TTC549 (cell line): ENCODE measurements around the gene TBCE.

Source experiments
- FAIRE-seq: peaks from 2 replicates; lab custom pipeline; 2012; peaks lifted over from hg19 to GRCh38; lab: Jason Lieb, UNC

Gene TBCE

GRCh38 chr1:235411489-235412486 lies 44.6 kb downstream of the TBCE start:
- FAIRE-seq: no peak

- FAIRE-seq: peak; percentile 96
Measured at GRCh38 chr1:235415008-235415904, 48.0 kb downstream of the TBCE start.

GRCh38 chr1:235416662-235417049 lies 49.4 kb downstream of the TBCE start:
- no peak for FAIRE-seq

- peak; percentile 97 for FAIRE-seq
Measured at GRCh38 chr1:235417086-235417697, 50.0 kb downstream of the TBCE start.

GRCh38 chr1:235421751-235422150 lies 54.5 kb downstream of the TBCE start:
- FAIRE-seq: no peak

GRCh38 chr1:235423214-235423652 lies 56.0 kb downstream of the TBCE start:
- no peak for FAIRE-seq

- no peak for FAIRE-seq
Measured at GRCh38 chr1:235424092-235424491, 56.9 kb downstream of the TBCE start.

- FAIRE-seq: no peak
Measured at GRCh38 chr1:235425357-235425756, 58.1 kb downstream of the TBCE start.

GRCh38 chr1:235426143-235426542 lies 58.9 kb downstream of the TBCE start:
- no peak for FAIRE-seq

GRCh38 chr1:235426680-235427079 lies 59.5 kb downstream of the TBCE start:
- FAIRE-seq: no peak

GRCh38 chr1:235427447-235427846 lies 60.2 kb downstream of the TBCE start:
- no peak for FAIRE-seq

- no peak for FAIRE-seq
Measured at GRCh38 chr1:235429143-235429542, 61.9 kb downstream of the TBCE start.

- FAIRE-seq: no peak
Measured at GRCh38 chr1:235430991-235431390, 63.8 kb downstream of the TBCE start.

GRCh38 chr1:235434001-235434400 lies 66.8 kb downstream of the TBCE start:
- no peak for FAIRE-seq

GRCh38 chr1:235441159-235441685 lies 74.0 kb downstream of the TBCE start:
- FAIRE-seq: no peak

- peak; percentile 33 for FAIRE-seq
Measured at GRCh38 chr1:235442788-235443429, 75.7 kb downstream of the TBCE start.

GRCh38 chr1:235448616-235449015 lies 81.4 kb downstream of the TBCE start:
- no peak for FAIRE-seq

GRCh38 chr1:235450433-235450832 lies 83.2 kb downstream of the TBCE start:
- no peak for FAIRE-seq

GRCh38 chr1:235450886-235451483 lies 83.8 kb downstream of the TBCE start:
- FAIRE-seq: no peak

- FAIRE-seq: no peak
Measured at GRCh38 chr1:235454021-235454420, 86.8 kb downstream of the TBCE start.

GRCh38 chr1:235455097-235455496 lies 87.9 kb downstream of the TBCE start:
- FAIRE-seq: no peak
